ENCODE data around the gene LTB4R2. TPM values are rescaled to one million over a fixed set of nuclear protein-coding genes. Genes with fewer than 3 reads are reported as not detected.

LTB4R2 gene
- total RNA-seq, 2 experiments from 2014 or later = 9.6 to 12.0 TPM

DNA sequence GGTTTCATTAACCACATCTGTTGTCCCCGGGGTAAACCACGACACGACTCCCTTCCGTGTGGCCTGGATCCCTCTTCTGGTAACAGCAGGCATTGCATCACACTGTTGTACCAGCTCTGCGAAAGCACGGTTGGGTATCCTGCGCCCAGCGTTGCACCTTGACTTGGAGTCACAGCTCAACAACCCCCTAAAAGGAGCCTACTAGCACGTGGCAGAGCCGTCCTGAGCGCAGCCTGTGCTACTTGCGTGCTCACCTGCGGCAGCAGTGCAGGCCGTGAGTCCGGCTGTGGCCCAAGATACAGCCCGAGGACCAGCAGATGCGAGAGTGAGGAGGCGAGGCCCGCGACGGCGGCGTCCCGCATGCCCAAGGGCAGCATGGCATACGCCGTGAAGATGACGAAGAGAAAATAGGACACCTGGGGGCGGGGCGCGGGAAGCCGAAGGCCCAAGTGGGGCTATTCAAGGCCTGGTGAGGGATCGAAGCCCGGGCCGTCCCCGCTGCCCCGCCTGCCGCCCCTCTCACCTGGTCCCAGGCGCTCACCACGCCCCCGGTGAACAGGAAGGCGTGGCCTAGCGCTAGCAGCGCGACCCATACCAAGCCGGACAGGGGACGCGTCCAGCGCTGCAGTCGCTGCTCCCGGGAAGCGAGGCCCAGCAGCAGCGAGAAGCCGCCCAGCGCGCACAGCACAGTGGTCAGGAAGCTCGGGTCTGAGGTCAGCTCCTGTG lies 22.5 kb downstream of the LTB4R2 start:
- Mint-ChIP-seq H3K27me3 (peaks cover 29% of the 10 kb centered on the region), H3K36me3 (ENCODE audit: low read depth) (peaks cover 3% of the 10 kb centered on the region), H3K4me1 (ENCODE audit: low read depth) (peaks cover 43% of the 10 kb centered on the region), H3K9me3 (no peaks in the 10 kb centered on the region), H3K27ac (no peak overlapping the region), H3K4me3 (peak overlapping the region; percentile 68)
- POLR2A ChIA-PET = interaction anchor here (0.6 to 8.5 kb wide), 8 partner anchors 14 to 237 kb away, joined by 3 to 82 read pairs (median 8); partner anchors contain the start of genes CBLN3, KHNYN, LTB4R and SDR39U1
- ATAC-seq = peak; percentile 87
- intact Hi-C loops (cut with micrococcal nuclease) = loop anchor here (1.0 kb wide), 1 partner anchor 99 kb away; no protein-coding TSS in a partner anchor
- CTCF ChIA-PET = interaction anchor here (0.6 to 12.7 kb wide), 35 partner anchors 8 to 218 kb away, joined by 3 to 454 read pairs (median 6); partner anchors contain the start of genes CBLN3, CIDEB, DCAF11 and DHRS1
- peak; percentile 93 for DNase-seq
- TF ChIP-seq CTCF (IDR thresholded peaks at IDR 0.05) = peak; percentile 82

DNA sequence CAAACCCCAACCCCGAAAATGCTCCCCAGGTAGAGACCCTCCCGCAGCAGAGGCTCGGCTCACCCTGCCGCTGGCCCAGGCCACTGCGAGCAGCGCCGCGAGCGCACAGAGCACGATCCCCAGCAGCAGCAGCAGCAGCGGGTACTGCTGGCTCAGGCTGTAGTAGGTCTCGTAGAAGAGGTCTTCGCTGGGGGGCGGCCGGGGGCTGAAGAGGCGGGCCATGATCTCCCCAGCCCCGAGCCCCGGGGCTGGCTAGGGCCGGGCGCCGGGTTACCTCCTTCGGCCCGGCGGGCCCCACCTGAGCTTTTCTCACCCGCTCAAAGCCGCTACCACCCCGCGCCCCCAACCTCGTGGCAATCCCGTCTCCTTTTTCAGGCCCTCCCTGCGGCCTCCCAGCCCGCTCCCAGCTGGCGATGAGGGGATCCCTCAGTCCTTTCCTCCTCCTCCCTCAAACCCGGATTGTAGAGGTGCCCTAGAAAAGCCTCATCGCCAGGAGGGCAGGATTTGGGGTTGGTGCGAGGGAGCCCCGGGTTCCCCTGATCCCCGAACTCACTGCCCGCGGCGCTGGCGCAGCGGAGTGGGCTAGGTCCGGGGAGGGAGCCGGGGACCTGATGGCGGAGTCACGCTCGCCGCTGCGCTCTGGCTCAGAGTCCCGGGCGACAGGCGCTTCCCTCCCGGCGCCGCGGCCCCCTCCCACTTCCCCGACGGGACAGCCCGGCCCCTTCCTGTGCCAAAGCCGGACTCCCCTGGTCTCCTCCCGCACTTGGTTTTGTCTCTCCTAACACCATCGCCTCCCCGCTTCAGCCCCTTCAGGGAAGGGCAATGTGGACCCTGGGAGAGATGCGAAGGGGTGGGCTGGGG lies 24.7 kb downstream of the LTB4R2 start, which contains the start of gene ADCY4:
TSS of gene ADCY4 (minus strand) at position 641 of the 861 bp plus-strand sequence. CDS start at position 222, 419 bp downstream.
- Mint-ChIP-seq H3K4me1 (ENCODE audit: low read depth) (peaks cover 40% of the 10 kb centered on the region), H3K4me3 (peak within 1 kb of the TSS; percentile 52), H3K27ac (no peak within 1 kb of the TSS), H3K27me3 (peaks cover 29% of the 10 kb centered on the region), H3K9me3 (no peaks in the 10 kb centered on the region), H3K36me3 (ENCODE audit: low read depth) (peaks cover 3% of the 10 kb centered on the region)
- intact Hi-C loops (cut with micrococcal nuclease) = loop anchor here (5.0 kb wide), 1 partner anchor 38 kb away; no protein-coding TSS in a partner anchor
- POLR2A ChIA-PET = interaction anchor here (1.9 to 8.5 kb wide), 4 partner anchors 31 to 107 kb away, joined by 10 to 82 read pairs (median 12); partner anchors contain the start of genes CBLN3, KHNYN and SDR39U1
- CTCF ChIA-PET = interaction anchor here (0.7 to 12.7 kb wide), 24 partner anchors 11 to 125 kb away, joined by 3 to 454 read pairs (median 13); partner anchors contain the start of genes CBLN3, CIDEB, KHNYN and LTB4R
- ATAC-seq (no peak), DNase-seq (peak; percentile 37)
- no peak for TF ChIP-seq CTCF (IDR thresholded peaks at IDR 0.05)

GRCh38 chr14:24335461-24336171 lies 25.7 kb downstream of the LTB4R2 start:
- no peak for TF ChIP-seq CTCF (IDR thresholded peaks at IDR 0.05)
- Mint-ChIP-seq H3K27me3 (peaks cover 26% of the 10 kb centered on the region), H3K4me1 (ENCODE audit: low read depth) (peaks cover 35% of the 10 kb centered on the region), H3K27ac (no peak overlapping the region), H3K36me3 (ENCODE audit: low read depth) (peaks cover 3% of the 10 kb centered on the region), H3K4me3 (no peak overlapping the region), H3K9me3 (no peaks in the 10 kb centered on the region)
- intact Hi-C loops (cut with micrococcal nuclease) = loop anchor here (5.0 kb wide), 1 partner anchor 37 kb away; no protein-coding TSS in a partner anchor
- ATAC-seq = no peak
- ChIA-PET POLR2A (interaction anchor here (0.8 to 8.5 kb wide), 3 partner anchors 10 to 100 kb away, joined by 3 to 82 read pairs (median 3); partner anchors contain the start of genes CBLN3 and KHNYN), CTCF (interaction anchor here (1.0 to 12.7 kb wide), 7 partner anchors 9 to 101 kb away, joined by 3 to 454 read pairs (median 13); partner anchors contain the start of genes CBLN3, CIDEB and KHNYN)
- no peak for DNase-seq

GRCh38 chr14:24337144-24337823 lies 27.3 kb downstream of the LTB4R2 start:
- POLR2A ChIA-PET = interaction anchor here (1.0 to 4.8 kb wide), 4 partner anchors 94 to 105 kb away, joined by 3 to 40 read pairs (median 3); partner anchors contain the start of genes CBLN3, KHNYN and SDR39U1
- Mint-ChIP-seq H3K4me3 (no peak overlapping the region), H3K27me3 (peaks cover 25% of the 10 kb centered on the region), H3K9me3 (no peaks in the 10 kb centered on the region), H3K4me1 (ENCODE audit: low read depth) (peaks cover 29% of the 10 kb centered on the region), H3K36me3 (ENCODE audit: low read depth) (peaks cover 3% of the 10 kb centered on the region), H3K27ac (no peak overlapping the region)
- CTCF ChIA-PET = interaction anchor here (0.7 to 12.7 kb wide), 8 partner anchors 13 to 100 kb away, joined by 3 to 454 read pairs (median 4); partner anchors contain the start of genes CBLN3, CIDEB, KHNYN and LTB4R
- ATAC-seq = no peak
- TF ChIP-seq CTCF (IDR thresholded peaks at IDR 0.05) = no peak
- intact Hi-C loops (cut with micrococcal nuclease) = loop anchor here (5.0 kb wide), 1 partner anchor 35 kb away; no protein-coding TSS in a partner anchor
- DNase-seq = no peak

All from activated CD8-positive, alpha-beta T cell treated with anti-CD3 and anti-CD28 coated beads for 36 hours (primary cell).